Activated CD4-positive, alpha-beta T cell treated with anti-CD3 and anti-CD28 coated beads, Interleukin-2, Interleukin-6, amounts not matched to agents 100 ng/mL and 50 ng/mL, durations not matched to agents 16 hours and 8 hours (primary cell): Measurements from ENCODE around the gene LTN1.
A peak's percentile ranks its signal among the peaks of the same experiment; 100 is the strongest.
"Not testable (repeated sequence)": the region's sequence is repeated elsewhere in the genome, so short reads cannot be mapped to it uniquely, and the experiment has no call there.

Source experiments
- DNase-seq: peaks from one replicate; pipeline ENCODE4 v3.0.0-alpha.2; 2020

Gene LTN1, protein sequence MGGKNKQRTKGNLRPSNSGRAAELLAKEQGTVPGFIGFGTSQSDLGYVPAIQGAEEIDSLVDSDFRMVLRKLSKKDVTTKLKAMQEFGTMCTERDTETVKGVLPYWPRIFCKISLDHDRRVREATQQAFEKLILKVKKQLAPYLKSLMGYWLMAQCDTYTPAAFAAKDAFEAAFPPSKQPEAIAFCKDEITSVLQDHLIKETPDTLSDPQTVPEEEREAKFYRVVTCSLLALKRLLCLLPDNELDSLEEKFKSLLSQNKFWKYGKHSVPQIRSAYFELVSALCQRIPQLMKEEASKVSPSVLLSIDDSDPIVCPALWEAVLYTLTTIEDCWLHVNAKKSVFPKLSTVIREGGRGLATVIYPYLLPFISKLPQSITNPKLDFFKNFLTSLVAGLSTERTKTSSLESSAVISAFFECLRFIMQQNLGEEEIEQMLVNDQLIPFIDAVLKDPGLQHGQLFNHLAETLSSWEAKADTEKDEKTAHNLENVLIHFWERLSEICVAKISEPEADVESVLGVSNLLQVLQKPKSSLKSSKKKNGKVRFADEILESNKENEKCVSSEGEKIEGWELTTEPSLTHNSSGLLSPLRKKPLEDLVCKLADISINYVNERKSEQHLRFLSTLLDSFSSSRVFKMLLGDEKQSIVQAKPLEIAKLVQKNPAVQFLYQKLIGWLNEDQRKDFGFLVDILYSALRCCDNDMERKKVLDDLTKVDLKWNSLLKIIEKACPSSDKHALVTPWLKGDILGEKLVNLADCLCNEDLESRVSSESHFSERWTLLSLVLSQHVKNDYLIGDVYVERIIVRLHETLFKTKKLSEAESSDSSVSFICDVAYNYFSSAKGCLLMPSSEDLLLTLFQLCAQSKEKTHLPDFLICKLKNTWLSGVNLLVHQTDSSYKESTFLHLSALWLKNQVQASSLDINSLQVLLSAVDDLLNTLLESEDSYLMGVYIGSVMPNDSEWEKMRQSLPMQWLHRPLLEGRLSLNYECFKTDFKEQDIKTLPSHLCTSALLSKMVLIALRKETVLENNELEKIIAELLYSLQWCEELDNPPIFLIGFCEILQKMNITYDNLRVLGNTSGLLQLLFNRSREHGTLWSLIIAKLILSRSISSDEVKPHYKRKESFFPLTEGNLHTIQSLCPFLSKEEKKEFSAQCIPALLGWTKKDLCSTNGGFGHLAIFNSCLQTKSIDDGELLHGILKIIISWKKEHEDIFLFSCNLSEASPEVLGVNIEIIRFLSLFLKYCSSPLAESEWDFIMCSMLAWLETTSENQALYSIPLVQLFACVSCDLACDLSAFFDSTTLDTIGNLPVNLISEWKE (N-terminal part only)

DNA sequence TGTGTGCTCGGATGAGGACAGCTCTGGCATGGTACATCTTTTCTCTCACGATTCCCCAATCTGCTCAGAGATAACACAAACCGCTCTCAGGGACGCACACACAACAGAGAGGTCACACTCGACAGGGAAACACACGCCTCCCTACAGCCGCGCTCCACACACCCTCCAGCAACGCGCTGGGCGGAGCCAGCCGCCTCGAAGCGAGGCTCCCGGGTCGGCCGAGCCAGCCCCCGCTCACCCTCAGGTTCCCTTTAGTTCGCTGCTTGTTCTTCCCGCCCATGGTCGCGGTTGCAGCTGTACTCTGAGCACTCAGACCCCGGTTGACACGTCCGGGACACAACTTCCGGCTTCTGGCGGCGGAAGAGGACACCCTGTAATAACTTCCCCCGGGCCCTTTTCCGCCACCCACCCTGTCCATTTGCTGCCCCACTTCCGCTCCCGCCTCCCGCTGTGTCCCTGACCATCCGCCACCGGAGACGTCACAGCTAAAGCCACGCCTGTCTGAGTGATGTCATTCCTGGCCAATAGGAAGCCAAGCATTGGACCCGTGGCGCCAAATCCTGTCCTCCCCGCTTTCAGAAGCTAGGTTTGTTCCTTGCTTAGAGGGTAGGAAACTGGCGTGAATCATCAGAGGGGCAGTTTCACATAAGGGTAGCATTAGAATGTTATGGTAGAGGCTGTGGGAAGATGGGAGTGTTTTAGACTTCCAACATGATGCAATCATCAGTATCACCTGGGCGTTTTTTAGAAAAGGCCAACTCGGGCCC is at the start of gene LTN1:
Gene LTN1 (minus strand): TSS at position 352 of the 767 bp plus-strand sequence. CDS start 72 bp downstream, at position 280.
- peak; percentile 100 for DNase-seq

DNA sequence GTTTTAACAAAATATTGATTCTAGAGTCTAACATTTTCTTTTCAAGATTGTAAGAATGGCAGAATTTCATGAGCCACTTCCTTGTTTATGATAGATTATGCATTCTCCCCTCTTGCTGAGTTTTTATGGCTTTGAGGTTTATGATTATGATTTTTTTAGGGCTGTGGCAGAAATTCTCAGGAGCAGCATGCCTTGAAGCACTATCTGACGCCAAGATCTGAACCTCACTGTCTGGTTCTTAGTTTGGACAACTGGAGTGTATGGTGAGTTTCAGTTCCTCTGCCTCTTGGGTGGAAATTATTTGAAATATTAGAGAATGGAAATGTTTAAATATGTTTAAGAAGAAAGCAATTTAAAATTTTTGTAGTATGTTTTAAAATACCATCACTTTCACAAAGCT is 42.0 kb upstream of the LTN1 start:
- no peak for DNase-seq

DNA sequence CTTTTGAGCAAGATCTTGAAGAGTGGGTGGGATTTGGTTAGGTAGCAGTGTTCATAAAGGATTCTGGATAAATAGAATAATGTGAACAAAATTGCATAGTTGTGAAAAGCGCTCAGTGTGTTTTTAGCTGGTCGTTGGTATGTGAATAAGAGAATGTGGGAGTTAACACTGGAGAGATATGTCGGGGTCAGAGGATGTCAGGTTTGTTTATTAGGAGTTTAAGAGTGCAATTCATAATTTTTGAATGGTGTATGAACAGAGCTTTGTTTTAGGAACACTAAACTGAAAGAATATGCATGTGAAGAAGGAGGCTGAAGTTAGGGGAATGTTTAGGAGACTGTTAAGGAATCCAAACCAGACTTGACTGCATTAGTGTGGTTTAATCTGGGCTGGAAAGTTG is 41.2 kb upstream of the LTN1 start:
- no peak for DNase-seq

DNA sequence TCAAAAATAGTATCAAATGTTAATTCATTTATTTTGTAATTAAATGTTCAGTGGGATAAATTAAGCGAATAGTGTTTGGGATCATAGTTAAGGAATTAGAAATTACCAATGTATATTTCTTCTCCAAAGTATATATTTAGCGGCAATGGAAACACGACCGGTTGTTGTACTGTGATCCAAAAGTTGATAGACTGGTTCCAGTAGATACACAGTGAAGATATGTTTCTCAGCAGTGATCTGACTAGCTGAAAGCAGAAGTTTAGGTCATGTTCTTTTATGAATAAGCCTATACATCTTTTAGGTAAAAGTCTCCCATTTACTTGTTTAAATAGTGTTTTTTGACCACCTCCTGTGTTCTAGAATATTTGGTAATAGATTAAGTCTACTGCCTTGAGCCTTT is 40.6 kb upstream of the LTN1 start:
- no peak for DNase-seq

DNA sequence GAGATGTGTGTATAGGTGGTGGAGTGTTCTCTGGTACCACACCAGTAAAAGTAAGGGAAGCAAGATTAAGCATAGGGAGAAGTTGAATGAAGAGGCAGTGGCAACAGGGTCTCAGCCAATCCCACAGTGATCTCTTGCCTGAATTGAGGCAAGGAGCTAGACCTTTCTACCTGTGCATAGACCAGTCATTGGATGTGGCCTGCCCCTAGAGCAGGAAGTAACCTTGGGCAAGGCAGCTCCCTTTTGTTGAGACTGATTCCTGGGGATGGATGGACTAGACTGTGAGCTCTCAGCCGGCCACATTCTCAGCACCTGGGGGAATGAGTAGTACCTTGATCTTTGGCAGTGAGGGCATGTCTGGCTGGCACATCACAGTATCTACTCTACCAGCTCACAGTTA is 38.2 kb upstream of the LTN1 start:
- no peak for DNase-seq

DNA sequence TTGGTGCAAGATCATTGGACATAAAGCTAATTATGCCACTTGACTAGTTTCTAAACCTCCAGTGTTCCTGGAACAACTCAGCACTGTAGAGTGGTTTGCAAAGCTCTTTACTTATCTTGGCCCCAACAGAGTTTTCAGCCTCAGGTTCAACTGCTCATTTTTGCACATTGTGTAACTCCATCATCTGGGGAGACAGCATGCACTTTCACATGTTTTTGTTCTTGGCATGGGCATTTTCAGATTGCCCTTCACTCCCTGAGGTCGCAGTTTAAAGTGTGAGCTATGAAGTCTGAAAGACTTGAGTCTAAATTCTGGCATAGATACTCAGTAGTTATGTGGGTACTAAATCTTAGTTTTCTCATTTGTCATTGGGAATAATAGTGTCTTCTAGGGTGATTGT is 36.8 kb upstream of the LTN1 start:
- DNase-seq: peak; percentile 30

DNA sequence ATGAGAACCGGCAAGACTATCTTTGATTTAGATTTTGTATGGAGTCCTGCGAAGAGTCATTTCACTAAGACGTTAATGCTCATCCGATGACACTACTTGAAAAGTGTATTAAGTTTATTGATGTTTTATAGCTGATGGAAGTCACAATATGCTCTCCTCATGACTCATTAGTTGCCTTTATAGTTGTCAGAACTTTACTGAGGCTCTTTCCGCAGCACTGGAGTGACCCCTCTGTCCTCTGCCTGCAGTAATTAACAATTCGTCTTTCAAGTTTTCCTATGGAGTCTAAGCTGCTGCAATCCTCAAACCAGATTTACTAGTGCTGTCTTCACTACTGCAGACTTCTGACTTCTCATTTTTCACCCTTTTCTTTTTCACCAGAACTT is 32.6 kb upstream of the LTN1 start:
- DNase-seq: peak; percentile 14

DNA sequence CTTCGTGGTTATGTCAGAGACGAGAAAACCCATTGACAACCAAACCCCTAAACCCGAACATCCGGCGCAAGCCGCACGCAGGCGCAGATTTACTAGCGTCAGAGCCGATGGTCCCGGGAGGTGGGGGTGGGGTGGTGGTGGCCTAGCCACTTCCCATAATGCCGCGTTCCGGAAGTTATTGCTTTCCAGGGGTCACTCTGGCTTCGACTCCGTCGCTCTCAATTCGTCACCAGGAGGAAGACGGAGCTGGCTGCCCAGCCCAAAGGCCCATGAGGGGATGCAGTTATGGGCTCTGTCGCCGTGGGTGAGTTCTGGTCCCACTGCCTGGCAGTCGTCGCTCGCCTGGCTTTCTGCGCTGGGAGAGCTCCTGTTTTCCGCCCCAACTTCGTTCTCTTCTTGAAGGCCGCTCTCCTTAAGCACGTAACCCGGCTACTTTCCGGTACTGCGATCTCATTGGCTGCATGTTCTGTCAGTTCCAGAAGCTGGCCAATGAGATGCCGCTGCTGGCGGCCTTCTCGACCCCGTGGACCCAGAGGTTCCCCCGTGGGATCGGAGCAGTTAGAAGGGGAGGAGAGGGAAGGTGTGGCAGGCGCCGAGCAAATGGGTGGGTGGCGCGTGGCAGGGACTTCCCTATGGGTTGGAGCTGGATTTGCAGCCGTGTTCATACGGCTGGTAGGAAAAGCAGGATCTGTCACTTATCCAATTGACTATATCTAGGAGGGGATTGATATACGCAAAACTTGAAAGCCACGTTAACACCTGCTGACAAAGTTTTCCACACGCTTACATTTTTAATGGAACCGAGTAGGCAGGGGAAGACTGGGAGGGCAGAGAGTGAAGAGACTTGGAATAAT is 32.0 kb upstream of the LTN1 start, which contains the start of gene USP16:
Gene USP16 (plus strand): TSS at position 195 of the 854 bp plus-strand sequence. CDS start 3,246 bp downstream, outside the sequence.
- peak; percentile 96 for DNase-seq

DNA sequence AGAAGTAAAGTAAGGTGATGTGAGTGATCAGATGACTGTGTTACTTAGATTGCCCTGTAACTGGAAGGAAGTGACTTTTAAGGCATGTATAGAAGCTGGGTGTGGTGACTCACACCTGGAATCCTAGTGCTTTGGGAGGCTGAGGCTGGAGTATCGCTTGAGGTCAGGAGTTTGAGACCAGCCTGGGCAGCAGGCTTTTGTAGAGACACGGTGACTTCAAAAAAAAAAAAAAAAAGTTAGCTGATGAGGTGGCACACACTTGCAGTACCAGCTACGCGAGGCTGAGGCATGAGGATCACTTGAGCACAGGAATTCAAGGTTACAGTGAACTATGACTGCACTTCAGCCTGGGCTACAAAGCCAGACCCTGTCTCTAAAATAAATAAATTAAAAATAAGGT is 29.5 kb upstream of the LTN1 start:
- peak; percentile 30 for DNase-seq

DNA sequence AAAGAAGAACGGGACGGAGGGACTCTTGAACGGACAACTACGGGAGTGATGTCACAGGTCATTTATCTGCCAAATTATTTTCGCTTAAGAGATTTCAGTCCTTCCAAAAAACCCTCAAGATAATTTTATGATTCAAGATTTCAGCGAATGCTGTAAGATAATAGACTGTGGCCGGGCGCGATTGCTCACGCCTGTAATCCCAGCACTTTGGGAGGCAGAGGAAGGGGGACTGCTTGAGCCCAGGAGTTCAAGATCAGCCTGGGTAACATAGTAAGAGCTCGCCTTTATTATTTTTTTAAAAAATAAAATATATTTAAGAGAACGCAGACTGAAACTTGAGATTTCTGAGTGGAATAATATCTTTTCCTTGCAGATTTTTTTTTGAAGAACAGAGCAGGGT is 25.9 kb upstream of the LTN1 start:
- no peak for DNase-seq

DNA sequence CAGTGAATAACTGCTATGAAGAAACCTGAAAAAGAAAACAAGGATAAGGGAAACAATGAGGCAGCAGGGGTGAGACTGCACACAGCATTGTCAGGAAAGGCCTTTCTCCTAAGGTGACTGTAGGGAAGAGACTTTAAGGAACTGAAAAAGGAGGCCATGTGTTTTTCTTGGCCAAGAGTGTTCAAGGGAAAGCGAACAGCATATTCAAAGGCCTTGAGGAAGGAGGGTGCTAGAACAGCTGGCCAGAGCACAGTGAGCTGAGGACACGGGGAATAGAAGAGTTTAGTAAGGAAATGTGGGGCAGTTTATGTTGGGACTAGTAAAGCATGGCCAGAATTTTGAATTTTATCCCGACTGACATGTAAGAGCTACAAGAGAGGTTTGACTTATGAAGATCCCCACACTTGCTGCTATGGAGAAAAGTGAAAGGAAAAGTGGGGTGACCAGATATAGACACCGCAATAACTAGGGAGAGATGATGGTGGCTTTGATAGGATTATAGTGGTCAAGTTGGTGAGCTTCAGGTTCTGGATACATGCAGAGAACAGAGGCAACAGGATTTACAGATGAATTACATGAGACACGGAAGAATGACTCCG is 25.1 kb upstream of the LTN1 start:
- peak; percentile 11 for DNase-seq

DNA sequence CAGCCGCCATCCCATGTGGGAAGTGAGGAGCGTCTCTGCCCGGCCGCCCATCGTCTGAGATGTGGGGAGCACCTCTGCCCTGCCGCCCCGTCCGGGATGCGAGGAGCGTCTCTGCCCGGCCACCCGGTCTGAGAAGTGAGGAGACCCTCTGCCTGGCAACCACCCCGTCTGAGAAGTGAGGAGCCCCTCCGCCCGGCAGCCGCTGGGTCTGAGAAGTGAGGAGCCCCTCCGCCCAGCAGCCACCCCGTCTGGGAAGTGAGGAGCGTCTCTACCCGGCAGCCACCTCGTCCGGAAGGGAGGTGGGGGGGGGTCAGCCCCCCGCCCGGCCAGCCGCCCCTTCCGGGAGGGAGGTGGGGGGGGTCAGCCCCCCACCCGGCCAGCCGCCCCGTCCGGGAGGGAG is 18.6 kb upstream of the LTN1 start:
- not testable (repeated sequence) for DNase-seq

DNA sequence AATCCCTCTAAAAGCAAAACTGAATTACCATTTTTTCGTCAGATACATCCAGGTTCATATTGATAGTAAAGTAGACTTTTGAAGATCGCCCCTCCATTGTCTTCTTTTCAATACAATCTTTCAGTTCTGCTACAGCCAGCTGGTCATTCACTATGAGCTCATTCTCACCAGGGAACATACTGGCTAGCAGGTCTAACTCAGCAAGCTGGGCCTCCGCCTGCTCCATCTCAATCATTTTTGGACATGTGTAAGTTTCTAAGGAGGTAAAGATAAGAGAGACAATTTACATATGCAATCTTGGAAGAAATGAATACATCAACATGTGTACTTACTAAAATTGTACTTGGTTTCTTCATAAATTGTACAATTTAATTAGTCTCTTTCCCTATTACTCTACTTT is 15.7 kb upstream of the LTN1 start:
- no peak for DNase-seq

DNA sequence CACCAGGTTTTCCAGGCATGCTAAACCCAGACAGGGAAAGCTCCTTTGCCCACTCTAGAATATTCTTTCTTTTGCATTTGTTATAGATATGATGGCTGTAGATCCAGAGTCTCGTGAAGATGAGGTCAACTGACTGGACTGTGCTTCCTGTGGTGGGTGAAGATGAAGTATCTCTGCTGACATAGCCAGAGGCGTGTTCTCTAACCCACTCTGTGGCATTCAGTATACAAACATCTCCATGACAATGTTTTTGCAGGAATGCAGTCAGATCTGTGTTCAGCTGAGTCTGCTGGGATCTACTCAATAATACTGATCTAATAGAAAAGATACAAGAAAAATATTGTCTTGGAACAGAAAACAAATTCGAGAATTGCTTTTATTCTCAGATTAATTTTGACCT is 15.1 kb upstream of the LTN1 start:
- no peak for DNase-seq

DNA sequence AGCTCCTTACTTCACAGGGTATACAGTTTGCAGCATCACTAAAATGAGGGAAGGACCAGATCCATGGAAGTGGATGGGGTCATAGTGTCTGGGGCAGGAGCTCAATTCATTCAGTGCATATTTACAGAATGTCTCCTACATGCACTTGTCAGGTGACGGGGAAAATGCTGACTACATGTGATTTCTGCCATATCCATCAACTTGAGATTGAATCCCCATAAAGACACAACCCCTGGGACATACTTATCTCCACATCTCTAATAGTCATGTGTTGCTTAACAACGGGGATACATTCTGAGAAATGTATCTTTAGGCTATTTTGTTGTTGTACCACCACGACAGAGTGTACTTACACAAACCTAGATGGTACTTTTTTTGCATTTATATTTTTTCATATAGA is 14.5 kb upstream of the LTN1 start:
- DNase-seq: no peak

DNA sequence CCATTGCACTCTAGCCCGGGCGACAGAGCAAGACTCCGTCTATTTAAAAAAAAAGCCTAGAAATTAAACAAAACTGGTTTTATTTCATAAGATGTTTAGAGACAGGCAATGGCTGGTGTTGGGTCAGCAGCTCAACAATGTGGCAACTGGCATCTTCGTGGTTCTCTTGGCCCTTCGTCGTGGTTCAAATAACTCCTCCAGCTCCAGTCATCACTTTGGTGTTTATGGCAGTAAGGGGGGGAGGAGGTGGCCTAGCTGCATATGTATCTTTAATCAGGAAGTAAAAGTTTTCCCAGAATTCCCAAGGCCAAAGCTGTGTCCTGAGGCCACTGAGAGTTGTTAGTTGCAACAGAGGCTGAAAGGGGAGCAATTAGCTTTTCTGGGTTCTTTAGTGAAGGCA is 13.0 kb upstream of the LTN1 start:
- no peak for DNase-seq

DNA sequence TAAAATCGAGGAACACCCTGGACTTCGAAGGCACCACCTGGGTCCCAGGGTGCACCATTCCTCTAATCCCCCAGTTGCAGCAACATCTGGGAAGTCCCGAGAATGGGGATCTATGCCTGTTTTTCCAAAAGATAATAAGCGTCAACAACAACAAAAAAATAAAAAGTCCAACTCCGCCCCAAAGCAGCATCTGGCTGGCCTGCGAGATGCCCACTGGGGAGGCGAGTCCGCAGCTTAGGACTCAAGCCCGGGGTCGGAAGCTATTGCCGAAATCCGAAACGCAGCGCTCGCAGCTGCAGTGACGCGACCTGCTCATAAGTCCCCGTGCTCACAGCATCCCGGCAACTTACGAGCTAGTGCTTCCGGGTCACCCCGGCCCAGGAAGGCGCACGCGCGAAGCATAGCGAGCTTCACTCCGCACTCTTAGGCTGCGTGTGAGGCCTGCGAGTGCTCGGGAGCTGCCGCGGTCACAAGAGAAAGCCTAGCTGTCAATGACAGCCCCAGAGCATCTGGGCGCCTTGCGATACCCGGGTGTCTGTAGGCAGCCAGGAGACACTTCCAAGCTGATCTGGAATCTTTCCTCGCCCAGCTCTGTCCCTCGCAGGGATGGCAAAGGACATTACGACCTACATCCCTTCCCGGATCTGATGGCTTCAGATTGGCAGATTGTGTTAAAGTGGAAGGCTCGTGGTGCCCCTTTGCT is 9.9 kb upstream of the LTN1 start:
- DNase-seq: peak; percentile 97

DNA sequence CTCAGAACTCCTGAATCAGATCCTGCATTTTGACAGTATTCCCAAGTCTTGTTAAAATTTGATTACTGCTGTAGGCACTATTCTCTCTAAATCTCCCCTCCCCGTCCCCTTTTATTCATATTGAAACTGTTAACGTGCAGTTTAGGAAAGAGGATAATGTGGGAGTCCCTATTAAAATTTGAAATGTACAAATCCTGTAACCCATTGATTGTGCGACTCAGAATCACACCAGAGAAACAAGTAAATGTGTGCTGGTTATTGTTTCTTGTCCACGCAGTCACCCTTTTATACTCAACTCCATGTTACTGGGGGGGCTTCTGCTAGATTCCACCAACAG is 584 bp upstream of the LTN1 start:
- no peak for DNase-seq

DNA sequence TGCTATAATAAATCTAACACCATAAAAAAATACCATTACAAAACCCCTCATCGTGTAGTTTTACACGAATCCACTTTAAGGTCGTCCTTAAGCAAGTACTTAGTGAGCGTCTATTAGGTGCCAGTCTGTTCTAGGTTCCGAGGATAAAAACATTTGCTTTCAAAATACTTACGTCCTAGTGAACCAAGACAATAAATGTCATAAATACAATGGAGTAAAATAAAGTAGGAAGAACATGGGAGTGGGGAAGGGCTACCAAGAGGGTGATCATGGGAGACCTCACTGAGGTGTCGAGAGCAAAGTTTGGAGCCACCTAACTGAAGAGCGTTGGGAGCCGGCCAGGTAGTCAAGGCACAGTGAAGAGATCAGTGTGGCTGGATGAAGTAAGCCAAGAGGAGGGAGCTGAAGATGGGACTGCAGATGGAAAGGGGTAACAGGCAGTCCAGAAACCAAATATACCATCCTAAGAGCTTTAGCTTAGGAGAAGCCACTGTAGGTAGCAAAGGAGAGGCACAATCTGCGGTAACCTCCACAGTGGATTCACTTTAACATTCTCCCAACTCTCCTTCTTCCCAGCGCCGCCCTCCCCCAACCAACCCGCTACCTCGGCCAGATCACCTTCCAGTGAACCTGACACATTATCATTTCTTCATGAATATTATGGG is 684 bp downstream of the LTN1 start:
- DNase-seq: no peak

DNA sequence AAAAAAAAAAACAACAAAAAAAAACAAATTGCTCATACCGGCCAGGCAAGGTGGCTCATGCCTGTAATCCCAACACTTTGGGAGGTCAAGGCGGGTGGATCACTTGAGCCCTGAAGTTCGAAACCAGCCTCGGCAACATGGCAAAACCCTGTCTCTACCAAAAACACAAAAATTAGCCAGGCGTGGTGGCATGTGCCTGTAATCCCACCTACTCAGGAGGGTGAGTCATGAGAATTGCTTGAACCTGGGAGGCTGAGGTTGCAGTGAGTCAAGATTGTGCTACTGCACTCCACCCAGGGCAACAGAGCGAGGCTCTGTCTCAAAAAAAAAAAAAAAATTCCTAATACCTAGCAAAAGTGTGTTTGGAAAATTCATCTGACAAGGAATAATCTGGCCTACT is 4.5 kb downstream of the LTN1 start:
- peak; percentile 11 for DNase-seq
